SH-SY5Y (cell line): ENCODE results near the gene ANKRD62.

Experiments
- GATA2 ChIP-seq: IDR thresholded peaks from 2 replicates; pipeline ENCODE4 v1.6.1; 2011; ENCODE audit warnings: mild to moderate bottlenecking, low read depth, low read length
- GATA3 ChIP-seq: IDR thresholded peaks from 2 replicates; pipeline ENCODE4 v1.6.1; 2011; ENCODE audit warnings: low read depth, mild to moderate bottlenecking, low read length, moderate library complexity

DNA sequence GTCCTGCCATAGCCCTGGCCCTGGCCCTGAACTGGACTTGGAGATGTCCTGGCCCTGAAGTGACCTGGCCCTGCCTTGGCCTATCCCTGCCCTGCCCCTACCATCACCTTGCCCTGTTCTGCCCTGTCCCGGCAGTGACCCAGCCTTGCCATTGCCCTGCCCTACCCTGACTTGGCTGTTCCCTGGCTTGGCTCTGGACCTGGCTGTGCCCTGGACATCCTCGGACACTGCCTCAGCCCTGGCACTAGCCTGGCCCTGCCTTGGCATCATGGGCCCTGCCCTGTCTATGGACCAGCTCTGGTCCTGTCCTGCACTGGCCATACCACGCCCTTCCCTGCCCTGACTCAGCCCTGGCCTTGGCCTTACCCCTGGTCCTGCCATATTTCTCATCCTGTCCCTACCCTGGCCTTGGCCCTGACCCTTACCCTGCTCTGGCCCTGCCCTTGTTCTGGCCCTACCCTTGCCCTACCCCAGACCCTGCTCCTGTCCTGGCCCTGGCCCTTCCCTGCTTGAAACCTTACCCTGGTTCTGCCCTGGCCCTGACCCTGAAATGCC is 6.1 kb upstream of the ANKRD62 start:
- no peak for TF ChIP-seq GATA2
- no peak for TF ChIP-seq GATA3
